Skin epidermis (tissue), 12 donors: ENCODE measurements around the gene ARHGAP30.
"Not testable (repeated sequence)": the region's sequence is repeated elsewhere in the genome, so short reads cannot be mapped to it uniquely, and the experiment has no call there.

ENCODE experiments used
- H3K27ac ChIP-seq, 21 experiments: fragments of 200-600 bp; sonication (generic) in 11 of 21; one replicate each; pipeline ENCODE4 v1.5.0; 2020; ENCODE audit warnings: mild to moderate bottlenecking in 3 of 21, inconsistent platforms in 2 of 21, moderate library complexity in 2 of 21
- H3K4me3 ChIP-seq, 7 experiments: fragments of 200-600 bp; sonication (generic) in 2 of 7; one replicate each; pipeline ENCODE4 v1.5.0; 2020; ENCODE audit warnings: inconsistent platforms in 2 of 7, mild to moderate bottlenecking in 2 of 7, moderate library complexity in 1 of 7

Gene ARHGAP30

DNA sequence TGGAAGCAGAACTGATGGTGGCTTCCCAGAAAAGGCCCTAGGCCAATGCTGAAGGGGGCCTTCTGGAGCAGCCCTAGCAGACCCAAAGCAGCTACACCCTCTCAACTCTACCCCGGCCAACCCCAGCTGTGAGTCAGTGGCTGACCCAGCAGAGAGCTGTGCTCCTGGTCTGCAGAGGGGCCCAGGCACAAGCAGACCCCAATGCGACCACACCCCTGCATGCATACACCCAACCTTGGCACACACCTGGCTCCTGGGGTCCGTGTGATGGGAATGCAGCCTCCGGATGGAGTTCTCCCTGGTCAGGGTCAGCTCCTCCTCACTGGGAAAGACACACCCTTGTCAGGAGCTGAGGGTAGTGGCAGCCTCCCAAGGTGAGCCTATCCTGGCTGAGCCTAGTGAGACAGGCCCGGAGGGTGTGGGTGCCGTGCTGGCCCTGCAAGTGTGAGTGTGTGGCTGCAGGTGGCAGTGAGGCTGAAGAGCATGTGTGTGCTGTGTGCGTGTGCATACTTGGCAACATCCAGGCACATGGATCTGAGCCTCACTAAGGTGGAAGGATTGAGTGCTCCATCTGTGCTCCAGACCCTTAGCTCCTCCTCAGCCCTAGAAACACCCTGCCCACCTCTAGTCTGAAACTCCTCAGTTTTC, 3.9 kb upstream of the ARHGAP30 start:
- peak overlapping the region in 17 of 21 experiments; percentile 12 to 82 (median 66) for H3K27ac ChIP-seq
- peak overlapping the region in 1 of 7 experiments; percentile 5 for H3K4me3 ChIP-seq

DNA sequence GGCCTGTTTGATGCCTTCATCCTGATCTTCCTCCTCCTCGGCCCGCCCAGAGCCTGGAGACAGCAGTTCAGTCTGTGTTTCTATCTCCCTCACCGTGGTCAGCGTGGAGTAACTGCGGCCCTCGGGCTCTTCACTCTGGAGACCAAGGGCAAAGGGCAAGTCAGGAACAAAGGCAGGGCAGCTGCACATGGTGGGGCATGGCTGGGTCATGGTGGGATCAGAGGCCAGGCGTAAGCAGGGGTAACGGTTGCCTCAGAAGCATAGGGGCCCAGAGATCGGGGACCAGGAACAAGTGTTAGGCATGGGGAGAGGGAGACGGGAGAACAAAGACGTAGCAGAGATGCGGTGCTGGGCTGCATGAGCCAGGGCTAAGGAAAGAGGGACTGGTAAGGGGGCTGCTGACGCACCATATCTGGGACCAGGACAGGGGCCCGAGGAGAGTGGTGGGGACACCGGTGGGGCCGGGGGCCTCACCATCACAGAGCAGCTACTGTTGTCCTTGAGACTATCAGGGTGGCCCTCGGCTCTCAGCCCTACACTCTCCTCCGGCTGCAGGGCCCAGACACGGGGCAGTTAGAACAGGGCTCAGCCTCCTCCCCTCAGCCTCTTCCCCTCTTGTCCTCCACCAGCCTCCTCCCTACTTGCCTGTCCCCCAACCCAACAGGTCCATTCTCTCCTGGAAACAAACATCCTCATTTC, 3.2 kb upstream of the ARHGAP30 start:
- H3K4me3 ChIP-seq = no peak overlapping the region
- H3K27ac ChIP-seq = peak overlapping the region in 4 of 21 experiments; percentile 10 to 66 (median 40)

DNA sequence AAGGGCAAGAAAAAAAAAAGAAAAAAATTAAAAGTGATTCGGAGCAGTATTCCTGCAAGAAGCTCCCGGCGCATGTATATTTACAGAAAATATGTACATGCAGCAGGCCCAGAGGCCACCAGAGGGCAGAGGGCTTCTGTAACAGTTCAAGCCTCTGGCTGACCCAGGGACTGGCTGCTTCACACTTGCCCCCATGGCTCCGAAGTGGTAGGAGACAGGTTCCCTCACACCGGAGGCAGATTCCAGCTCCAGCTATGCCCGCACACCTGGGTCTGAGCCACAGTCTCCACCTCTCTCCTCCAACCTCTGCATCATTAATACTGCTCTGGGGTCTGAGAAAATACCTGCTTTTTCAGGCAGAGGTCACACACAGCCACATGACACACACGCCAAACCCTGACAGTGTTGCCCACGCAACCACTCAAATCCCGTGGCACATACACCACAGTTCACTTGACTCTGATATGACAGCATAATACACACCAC, 2.2 kb upstream of the ARHGAP30 start:
- H3K4me3 ChIP-seq = no peak overlapping the region
- H3K27ac ChIP-seq = no peak overlapping the region

DNA sequence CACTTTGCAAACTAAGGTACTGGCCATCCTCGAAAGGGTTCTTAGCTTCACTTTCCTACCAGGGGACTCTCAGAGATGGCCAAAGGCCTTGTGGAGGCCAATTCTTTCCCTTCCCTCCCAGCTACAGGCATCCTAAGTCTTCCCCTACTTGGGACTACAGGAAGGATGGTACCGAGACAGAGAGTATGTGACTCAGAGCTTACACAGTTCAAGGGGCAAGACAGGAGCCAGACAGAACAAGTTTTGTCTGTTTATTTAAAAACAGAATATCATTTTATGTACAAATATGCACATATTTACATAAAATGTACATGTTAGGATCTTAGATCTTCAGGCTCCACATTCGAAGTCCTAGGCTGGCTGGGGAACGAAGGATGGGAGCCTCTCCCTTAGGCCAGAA, 1.1 kb upstream of the ARHGAP30 start:
- Histone ChIP-seq H3K4me3 (no peak overlapping the region), H3K27ac (peak overlapping the region in 9 of 21 experiments; percentile 28 to 99 (median 91))

DNA sequence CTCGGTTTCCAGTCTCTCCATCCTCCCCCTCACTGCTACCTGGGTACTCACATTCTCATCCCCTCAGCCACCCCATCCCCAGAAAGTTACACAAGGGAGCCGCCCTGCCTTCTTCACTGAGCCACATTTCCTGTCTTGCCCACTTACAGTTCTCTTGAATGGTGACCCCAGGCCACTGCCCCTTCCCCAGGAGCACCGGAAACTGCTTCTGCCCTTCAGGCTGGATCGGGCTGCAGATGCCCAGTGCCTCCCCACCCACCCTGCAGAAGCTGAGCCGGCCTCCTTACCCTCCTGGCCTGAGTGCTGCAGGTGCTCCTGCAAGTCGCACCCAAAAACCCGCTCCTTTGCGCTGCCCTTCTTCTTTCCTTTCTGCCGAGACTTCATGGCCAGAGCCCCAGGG, 450 bp downstream of the ARHGAP30 start:
- Histone ChIP-seq H3K27ac (peak overlapping the region; percentile 52 to 99 (median 89)), H3K4me3 (peak overlapping the region; percentile 38 to 53 (median 47))

DNA sequence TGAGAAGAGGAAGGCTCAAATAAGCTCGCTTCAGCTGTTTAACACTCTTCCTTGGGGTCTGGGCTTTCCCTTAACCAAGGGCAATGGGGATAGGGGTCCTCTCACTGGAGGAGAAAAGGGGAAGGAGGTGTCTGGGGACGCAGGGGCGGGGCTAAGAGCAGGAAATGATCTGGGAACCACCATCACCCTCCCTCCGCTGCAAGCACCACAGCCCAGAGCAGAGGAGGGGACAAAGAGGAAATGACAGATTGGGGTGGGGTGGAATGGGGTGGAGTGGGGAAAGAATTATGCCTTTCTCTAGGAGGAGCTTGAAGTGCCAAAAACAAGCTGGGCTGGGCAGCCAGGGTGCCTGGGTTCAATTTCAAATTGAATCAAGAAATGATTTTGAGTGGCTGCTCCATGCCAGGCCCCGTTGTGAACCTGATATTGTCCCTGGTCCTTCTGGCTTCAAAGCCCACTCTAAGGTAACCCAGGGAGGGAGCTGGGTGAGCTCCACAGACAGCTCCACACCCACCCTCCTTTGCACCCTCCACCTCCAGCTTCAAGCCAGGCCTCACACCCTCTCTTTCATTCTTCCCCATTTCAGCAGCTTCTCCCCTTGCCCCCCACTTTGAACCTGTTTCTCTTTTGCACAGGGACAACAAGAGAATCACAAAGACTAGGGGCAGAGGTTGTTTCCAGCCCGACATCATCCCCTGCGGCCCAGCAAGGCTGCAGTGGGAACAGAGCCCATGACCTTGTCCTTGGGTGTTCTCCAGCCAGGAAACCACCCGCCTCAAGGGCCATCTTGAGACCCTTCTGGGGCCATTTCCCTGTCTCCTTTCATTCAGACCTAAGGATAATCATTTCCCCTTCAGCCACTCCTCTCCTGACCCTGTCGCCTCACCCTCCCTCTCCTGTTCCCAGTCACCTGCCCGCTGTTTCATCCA, 1.1 kb downstream of the ARHGAP30 start:
- H3K4me3 ChIP-seq = peak overlapping the region; percentile 38 to 53 (median 47)
- H3K27ac ChIP-seq = peak overlapping the region; percentile 52 to 99 (median 89)

DNA sequence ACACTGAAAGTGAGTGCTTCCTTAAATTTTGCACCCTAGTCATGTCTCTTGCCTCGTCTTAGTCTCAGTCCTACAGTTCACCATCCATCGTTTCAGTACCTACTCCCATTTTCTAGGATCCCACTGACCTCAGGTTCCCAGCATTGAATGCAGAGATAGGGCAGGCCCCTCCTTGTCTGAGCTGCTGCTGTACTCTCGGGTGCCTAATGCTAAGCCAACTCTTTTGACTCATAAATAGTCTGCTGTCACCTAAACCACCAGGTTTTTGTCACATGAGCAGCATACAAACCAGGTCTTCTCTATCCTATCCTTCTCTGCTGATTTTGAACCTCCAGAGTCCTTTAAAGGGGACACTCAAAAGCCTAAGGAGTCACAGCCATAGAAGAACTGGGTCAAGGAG, 3.0 kb downstream of the ARHGAP30 start:
- H3K27ac ChIP-seq = peak overlapping the region in 5 of 21 experiments; percentile 23 to 99 (median 90)

DNA sequence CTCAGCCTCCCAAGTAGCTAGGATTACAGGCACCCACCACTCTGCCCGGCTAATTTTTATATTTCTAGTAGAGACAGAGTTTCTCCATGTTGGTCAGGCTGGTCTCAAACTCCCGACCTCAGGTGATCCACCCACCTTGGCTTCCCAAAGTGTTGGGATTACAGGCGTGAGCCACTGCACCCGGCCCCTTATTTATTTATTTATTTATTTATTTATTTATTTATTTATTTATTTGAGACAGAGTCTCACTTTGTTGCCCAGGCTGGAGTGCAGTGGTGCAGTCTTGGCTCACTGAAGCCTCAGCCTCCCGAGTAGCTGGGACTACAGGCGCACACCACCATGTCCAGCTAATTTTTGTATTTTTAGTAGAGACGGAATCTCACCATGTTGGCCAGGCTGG, 4.0 kb downstream of the ARHGAP30 start:
- H3K4me3 ChIP-seq, H3K27ac ChIP-seq: not testable (repeated sequence)

More for the DNA sequence above, 3.0 kb downstream of the ARHGAP30 start:
- H3K4me3 ChIP-seq = peak overlapping the region in 1 of 7 experiments; percentile 53

DNA sequence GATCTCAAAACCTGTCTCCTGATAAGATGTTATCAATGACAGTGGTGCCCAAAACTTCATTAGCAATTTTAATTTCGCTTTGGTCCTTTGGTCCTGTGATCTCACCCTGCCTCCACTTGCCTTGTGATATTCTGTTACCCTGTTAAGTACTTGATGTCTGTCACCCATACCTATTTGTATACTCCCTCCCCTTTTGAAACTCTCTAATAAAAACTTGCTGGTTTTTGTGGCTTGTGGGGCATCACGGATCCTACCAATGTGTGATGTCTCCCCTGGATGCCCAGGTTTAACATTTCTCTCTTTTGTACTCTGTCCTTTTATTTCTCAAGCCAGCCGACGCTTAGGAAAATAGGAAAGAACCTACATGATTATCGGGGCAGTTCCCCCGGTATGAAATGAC, 5.8 kb downstream of the ARHGAP30 start:
- not testable (repeated sequence) for H3K4me3 ChIP-seq, H3K27ac ChIP-seq

DNA sequence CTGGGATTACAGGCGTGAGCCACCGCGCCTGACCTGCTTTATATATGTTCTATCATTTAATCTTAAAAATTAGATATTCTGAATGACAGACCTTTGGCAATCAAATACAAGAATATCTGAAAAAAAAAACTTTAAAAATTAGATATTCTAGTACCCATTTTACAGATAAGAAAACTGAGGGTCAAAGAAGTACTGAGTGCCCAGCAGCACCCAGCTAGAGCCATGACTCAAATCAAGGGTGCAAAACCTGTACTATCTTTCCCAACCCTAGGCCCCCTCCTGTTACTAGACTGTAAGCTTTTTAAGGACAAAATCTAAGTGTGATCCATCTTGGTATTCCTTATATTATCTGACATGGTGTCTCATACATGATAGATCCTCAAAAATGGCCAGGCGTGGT, 8.3 kb downstream of the ARHGAP30 start:
- H3K4me3 ChIP-seq = no peak overlapping the region
- H3K27ac ChIP-seq = no peak overlapping the region

DNA sequence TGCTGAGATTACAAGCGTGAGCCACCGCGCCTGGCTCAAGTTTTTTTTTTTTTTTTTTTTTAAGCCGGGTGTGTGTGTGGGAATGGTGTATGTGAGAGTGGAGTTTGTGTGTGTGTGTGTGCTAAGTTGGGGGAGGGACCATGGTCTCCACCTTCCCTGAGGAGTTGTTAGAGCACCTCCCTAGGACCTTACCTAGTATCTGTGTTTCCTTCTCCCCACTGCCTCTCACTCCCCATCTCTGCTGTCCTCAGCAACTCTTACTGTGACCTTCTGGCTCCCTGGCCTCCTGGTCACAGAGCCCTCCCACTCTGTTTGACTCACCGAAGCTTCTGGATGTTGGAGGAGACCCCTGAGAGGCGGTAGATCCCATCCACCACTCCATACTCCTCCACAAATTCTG, 10.4 kb downstream of the ARHGAP30 start:
- no peak overlapping the region for H3K4me3 ChIP-seq
- no peak overlapping the region for H3K27ac ChIP-seq

DNA sequence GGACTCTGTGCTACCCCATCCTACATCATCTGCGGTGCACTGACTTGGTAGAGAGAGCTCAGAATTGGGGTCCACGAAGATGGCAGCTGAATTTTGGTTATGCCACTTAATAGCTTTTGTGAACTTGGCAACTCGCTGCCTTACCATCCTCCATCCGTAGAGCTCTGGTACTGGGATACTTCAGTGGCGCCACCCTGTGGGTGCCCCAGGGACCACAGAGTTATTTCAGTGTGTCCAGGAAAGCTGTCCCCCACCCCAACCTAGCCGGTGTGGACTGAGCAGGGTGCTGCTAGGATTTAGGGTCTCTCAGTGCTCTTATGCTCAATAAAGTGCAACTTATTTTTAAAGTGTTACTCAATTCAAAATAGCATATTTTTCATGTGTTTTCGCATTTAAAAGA, 14.9 kb downstream of the ARHGAP30 start:
- Histone ChIP-seq H3K27ac (no peak overlapping the region), H3K4me3 (no peak overlapping the region)

DNA sequence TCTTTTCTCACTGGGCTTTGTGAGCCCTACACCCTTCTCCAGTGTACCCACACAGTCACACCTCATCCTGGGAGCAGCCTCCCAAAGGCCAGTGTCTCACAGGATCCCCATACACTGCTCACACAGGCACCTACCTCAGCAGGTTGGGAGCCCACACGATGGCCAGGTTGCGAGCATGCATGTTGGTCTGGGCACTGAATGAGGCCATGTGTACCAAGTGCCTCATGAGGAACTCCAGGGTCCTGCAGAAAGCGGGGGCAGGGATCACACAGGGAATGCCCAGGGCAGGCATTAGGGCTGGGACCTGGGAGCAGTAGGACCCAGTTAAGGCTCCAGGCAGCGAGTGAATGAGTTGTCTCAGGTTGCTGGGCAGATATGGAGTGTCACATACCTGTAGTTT, 15.5 kb downstream of the ARHGAP30 start:
- H3K4me3 ChIP-seq = no peak overlapping the region
- H3K27ac ChIP-seq = no peak overlapping the region

DNA sequence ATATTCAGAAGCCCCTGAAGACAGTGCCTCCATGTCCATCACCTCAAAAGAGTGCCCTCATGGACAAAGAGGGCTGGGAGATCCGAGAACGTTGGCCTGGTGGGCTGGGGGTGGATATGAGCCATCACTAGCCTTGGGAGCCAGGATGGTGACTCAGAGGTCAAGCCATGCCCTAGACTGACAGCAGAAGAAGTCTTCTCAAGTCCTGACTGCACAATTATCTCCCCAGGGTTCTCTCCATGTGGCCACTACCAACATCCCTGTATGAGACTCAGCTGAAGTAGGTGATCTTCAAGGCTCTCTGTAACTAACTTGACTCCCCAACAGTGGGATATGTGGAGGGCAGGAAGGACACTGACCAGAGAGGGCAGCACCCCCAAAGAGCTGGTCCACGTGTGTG, 16.8 kb downstream of the ARHGAP30 start:
- Histone ChIP-seq H3K4me3 (no peak overlapping the region), H3K27ac (no peak overlapping the region)

DNA sequence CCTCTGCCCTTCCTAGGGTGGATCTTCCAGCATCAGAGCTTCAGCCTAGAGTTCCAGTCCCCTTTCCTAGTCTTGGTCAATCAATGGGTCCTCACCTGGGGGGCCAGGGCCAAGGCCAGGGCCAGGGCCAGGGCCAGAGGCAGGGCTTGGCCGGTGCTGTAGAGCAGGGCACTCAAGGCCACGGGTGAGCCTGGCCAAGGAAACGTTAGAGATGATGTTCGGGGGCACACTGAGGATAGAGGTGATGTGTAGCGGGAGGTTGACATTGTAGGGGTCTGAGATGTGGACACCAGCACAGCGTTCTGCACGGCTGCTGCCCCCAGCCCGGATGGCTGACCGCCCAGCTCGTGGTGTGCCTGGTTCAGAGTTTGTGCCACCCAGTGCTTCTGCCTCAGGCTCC, 18.5 kb downstream of the ARHGAP30 start:
- no peak overlapping the region for H3K4me3 ChIP-seq
- no peak overlapping the region for H3K27ac ChIP-seq

DNA sequence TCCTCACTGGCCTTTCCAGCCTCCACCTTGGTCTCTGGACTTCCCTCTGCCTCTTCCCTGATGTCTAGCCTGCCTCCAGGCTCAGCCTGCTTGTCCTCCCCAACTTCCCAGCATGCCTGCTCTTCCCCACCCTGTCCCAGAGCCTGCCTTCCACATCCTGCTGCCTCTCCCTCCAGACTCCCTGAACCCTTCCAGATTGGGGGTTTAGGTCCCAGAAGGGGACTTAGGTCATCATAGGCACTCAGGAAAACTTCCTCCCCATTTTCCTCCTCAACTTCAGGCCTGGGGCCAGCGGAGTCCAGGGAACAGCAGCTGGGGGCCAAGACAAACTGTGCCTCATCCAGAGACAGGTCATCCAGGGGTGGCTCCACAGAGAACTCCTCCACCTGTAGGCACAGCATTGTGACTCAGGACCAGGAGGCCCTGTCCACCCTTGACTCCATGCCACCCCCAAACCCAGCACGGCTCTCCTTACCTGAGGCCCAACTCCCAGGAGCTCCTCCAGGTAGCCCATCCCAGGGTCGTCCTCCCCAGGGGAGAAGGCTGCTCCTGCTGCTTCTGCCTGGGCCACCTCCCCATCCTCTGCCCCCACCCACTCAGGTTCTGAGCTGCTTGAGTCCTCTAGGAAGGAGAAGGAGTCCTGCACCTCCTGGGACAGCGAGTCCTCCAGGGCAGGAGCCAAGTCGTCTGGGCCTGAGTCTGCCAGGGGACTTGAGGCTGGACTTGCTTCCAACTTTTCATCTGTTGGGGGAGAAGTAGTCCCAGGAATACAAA, 20.6 kb downstream of the ARHGAP30 start:
- H3K27ac ChIP-seq = peak overlapping the region in 2 of 21 experiments; percentile 3 to 14
- no peak overlapping the region for H3K4me3 ChIP-seq

DNA sequence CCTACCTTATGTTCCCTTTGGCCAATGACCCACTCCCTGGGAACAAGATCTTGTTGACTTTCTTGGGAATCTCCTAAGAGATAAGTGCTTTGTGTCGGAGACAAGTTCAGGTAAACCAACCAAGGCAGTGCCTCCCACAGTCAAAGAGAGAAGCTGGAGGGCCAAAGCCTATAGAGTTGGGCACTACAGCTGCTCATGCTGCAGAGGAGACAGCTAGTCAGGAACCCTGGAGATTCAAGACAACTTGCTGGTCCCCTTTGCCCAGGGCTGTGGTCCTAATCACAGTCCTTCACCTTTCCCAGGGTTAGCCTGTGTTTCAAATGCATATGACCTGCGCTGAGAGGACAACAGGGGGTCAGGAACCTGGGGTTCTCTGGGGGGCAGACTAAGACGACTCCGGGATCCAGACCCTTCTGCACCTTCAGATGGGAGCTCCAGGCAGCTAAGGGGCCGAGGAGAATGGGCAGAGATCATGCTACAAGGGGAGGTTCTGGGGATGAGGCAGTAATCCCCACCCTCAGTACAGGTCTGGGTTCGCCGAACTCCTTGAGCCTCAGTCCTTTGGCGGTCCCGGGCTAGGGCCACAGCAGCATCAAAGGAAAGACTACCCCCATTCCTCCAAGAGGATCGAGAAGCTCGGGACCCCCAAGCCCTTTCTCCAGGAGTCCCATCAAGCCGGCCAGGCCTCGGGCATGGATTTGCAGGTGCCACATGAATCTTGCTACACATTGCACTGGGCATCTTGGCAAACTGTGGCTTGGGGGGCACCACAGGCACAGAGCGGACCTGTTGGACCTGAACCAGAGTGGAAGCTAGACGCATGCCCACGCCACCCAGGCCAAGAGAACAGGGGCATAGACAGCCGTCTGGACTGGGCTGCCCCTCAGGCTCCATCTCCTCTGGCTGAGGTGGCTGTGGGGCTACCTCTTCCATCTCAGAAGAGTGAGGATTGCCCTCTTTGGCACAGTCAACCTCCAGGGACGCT, 22.0 kb downstream of the ARHGAP30 start:
- Histone ChIP-seq H3K4me3 (no peak overlapping the region), H3K27ac (peak overlapping the region in 12 of 21 experiments; percentile 34 to 99 (median 93))

DNA sequence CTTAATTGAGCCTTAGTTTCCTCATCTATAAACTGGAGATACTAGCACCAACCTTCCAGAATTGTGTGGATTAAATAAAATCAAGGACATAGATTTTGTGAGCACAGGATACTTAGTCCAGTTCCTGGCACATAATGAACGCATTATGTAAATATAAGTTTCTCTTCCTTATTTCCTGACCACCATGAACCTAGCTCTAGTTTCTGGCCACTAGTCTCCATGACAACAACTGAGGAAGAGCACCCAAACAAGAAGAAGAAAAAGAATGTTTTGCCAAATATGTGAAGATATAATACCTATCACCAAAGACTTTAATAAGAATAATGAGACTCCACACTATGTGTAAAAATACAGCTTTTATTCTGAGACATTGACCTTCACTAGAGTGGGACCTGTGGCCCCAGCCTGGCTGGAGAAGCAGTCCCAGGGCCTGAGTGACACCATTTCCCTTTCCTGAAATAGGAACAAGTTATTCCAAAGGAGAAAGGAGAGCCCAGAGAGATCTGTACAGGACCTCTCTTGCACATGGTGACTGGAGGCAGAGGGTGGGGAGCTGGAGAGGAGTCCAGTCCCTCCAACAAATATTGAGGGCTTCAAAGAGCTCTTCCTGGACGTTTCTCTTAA, 23.0 kb downstream of the ARHGAP30 start:
- Histone ChIP-seq H3K4me3 (peak overlapping the region; percentile 62 to 97 (median 80)), H3K27ac (peak overlapping the region in 20 of 21 experiments; percentile 84 to 99 (median 95))
